ENCODE results near the gene ADCY5.

GRCh38 chr3:123442908-123443307, 6.0 kb downstream of the ADCY5 start:
- TF ChIP-seq CTCF (IDR thresholded peaks at IDR 0.05; ENCODE audit: borderline replicate concordance, extremely low read depth, low read length, poor library complexity, severe bottlenecking) (no peak), EZH2 (IDR thresholded peaks at IDR 0.05; ENCODE audit: borderline replicate concordance, low read depth, low read length, severe bottlenecking) (no peak)
